ENCODE data around the gene ITGA3.

ITGA3 gene

DNA sequence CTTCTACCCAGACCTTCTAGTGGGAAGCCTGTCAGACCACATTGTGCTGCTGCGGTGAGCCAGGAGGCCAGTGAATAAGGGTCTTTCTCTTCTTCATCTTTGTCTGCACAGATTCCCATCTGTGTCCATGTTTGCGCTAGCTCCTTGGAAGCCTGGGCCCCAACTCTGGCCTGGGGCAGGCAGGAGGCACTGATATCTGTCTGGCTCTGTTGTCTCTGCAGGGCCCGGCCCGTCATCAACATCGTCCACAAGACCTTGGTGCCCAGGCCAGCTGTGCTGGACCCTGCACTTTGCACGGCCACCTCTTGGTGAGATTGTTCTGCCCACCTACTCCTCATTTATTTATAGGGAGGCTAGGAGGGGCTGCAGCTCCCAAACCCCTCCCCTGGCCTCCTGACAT, 18.3 kb downstream of the ITGA3 start:
- no peak for TF ChIP-seq SPI1 (IDR thresholded peaks at IDR 0.05; ENCODE audit: low read depth, low read length)
- no peak for TF ChIP-seq POLR2A (IDR thresholded peaks at IDR 0.05; ENCODE audit: low read depth, low read length)
- TF ChIP-seq PAX5 (IDR thresholded peaks at IDR 0.05; ENCODE audit: insufficient read depth, low read length, severe bottlenecking) = no peak
- no peak for TF ChIP-seq POLR2AphosphoS5 (IDR thresholded peaks at IDR 0.05; ENCODE audit: low read depth, low read length)
- TF ChIP-seq TAF1 (IDR thresholded peaks at IDR 0.05; ENCODE audit: low read depth, low read length) = no peak
- TF ChIP-seq POU2F2 (IDR thresholded peaks at IDR 0.05; ENCODE audit: low read depth, low read length) = no peak
- DNase-seq (ENCODE audit: insufficient read length, low spot score) (no peak), FAIRE-seq (no peak)

DNA sequence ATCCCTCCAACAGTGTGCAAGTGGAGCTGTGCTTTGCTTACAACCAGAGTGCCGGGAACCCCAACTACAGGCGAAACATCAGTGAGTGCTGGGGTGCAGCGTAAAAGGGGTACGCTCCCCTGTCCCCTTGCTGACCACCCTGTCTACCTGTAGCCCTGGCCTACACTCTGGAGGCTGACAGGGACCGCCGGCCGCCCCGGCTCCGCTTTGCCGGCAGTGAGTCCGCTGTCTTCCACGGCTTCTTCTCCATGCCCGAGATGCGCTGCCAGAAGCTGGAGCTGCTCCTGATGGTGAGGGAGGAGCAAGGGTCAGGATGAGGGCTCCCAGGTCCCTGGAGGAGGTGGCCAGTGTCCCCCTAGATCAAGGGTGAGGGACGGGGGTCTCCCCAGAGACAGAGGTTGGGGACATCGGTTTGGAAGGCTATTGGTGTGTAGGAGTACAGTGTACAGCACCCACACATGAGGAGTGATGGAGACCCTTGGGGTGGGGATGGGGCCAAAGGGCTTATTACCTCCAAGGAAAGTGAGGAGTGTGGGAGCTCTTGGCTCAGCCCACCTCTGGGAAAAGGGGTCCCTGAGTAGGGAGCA, 19.6 kb downstream of the ITGA3 start:
- FAIRE-seq (no peak), DNase-seq (ENCODE audit: insufficient read length, low spot score) (no peak)
- no peak for TF ChIP-seq TAF1 (IDR thresholded peaks at IDR 0.05; ENCODE audit: low read depth, low read length)
- no peak for TF ChIP-seq POU2F2 (IDR thresholded peaks at IDR 0.05; ENCODE audit: low read depth, low read length)
- TF ChIP-seq POLR2AphosphoS5 (IDR thresholded peaks at IDR 0.05; ENCODE audit: low read depth, low read length) = no peak
- TF ChIP-seq SPI1 (IDR thresholded peaks at IDR 0.05; ENCODE audit: low read depth, low read length) = no peak

- TF ChIP-seq POLR2A (IDR thresholded peaks at IDR 0.05; ENCODE audit: low read depth, low read length) (no peak), PAX5 (IDR thresholded peaks at IDR 0.05; ENCODE audit: insufficient read depth, low read length, severe bottlenecking) (no peak), TAF1 (IDR thresholded peaks at IDR 0.05; ENCODE audit: low read depth, low read length) (no peak), POU2F2 (IDR thresholded peaks at IDR 0.05; ENCODE audit: low read depth, low read length) (no peak), SPI1 (IDR thresholded peaks at IDR 0.05; ENCODE audit: low read depth, low read length) (no peak), POLR2AphosphoS5 (IDR thresholded peaks at IDR 0.05; ENCODE audit: low read depth, low read length) (no peak)
- FAIRE-seq (no peak), DNase-seq (ENCODE audit: insufficient read length, low spot score) (no peak)
Measured at GRCh38 chr17:50076221-50076590, 20.3 kb downstream of the ITGA3 start.

- FAIRE-seq (no peak), DNase-seq (ENCODE audit: insufficient read length, low spot score) (no peak)
Measured at GRCh38 chr17:50076591-50077235, 20.8 kb downstream of the ITGA3 start.

DNA sequence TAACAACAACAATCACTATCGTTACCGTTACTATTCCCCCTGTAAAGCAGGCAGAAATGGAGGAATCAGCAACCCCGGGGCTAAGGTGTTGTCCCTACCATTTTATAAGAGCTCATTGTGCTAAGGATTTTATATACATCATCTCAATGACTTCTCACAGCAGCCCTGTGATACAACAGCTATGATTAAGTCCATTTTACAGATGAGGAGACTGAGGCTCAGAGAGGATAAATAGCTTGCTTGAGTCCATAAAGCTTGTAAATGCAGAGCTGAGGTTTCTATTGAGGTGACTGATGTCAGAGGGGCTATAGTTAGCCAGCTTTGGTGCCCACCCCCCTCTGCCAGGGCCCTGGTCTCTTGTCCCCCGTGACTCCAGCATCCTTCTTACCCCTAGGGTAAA, 22.5 kb downstream of the ITGA3 start:
- DNase-seq (ENCODE audit: insufficient read length, low spot score) (no peak), FAIRE-seq (no peak)
- TF ChIP-seq TAF1 (IDR thresholded peaks at IDR 0.05; ENCODE audit: low read depth, low read length) (no peak), POU2F2 (IDR thresholded peaks at IDR 0.05; ENCODE audit: low read depth, low read length) (no peak), POLR2A (IDR thresholded peaks at IDR 0.05; ENCODE audit: low read depth, low read length) (no peak), POLR2AphosphoS5 (IDR thresholded peaks at IDR 0.05; ENCODE audit: low read depth, low read length) (no peak), PAX5 (IDR thresholded peaks at IDR 0.05; ENCODE audit: insufficient read depth, low read length, severe bottlenecking) (no peak), SPI1 (IDR thresholded peaks at IDR 0.05; ENCODE audit: low read depth, low read length) (no peak)

More at GRCh38 chr17:50076591-50077235, 20.8 kb downstream of the ITGA3 start:
- no peak for TF ChIP-seq POLR2AphosphoS5 (IDR thresholded peaks at IDR 0.05; ENCODE audit: low read depth, low read length)
- no peak for TF ChIP-seq SPI1 (IDR thresholded peaks at IDR 0.05; ENCODE audit: low read depth, low read length)
- TF ChIP-seq TAF1 (IDR thresholded peaks at IDR 0.05; ENCODE audit: low read depth, low read length) = no peak
- TF ChIP-seq POU2F2 (IDR thresholded peaks at IDR 0.05; ENCODE audit: low read depth, low read length) = no peak
- no peak for TF ChIP-seq POLR2A (IDR thresholded peaks at IDR 0.05; ENCODE audit: low read depth, low read length)
- no peak for TF ChIP-seq PAX5 (IDR thresholded peaks at IDR 0.05; ENCODE audit: insufficient read depth, low read length, severe bottlenecking)

GRCh38 chr17:50079334-50080095, 23.6 kb downstream of the ITGA3 start:
- no peak for FAIRE-seq
- no peak for DNase-seq (ENCODE audit: insufficient read length, low spot score)
- TF ChIP-seq SPI1 (IDR thresholded peaks at IDR 0.05; ENCODE audit: low read depth, low read length) = no peak
- TF ChIP-seq POLR2AphosphoS5 (IDR thresholded peaks at IDR 0.05; ENCODE audit: low read depth, low read length) = no peak
- TF ChIP-seq PAX5 (IDR thresholded peaks at IDR 0.05; ENCODE audit: insufficient read depth, low read length, severe bottlenecking) = no peak
- TF ChIP-seq POLR2A (IDR thresholded peaks at IDR 0.05; ENCODE audit: low read depth, low read length) = no peak
- TF ChIP-seq POU2F2 (IDR thresholded peaks at IDR 0.05; ENCODE audit: low read depth, low read length) = no peak
- no peak for TF ChIP-seq TAF1 (IDR thresholded peaks at IDR 0.05; ENCODE audit: low read depth, low read length)

DNA sequence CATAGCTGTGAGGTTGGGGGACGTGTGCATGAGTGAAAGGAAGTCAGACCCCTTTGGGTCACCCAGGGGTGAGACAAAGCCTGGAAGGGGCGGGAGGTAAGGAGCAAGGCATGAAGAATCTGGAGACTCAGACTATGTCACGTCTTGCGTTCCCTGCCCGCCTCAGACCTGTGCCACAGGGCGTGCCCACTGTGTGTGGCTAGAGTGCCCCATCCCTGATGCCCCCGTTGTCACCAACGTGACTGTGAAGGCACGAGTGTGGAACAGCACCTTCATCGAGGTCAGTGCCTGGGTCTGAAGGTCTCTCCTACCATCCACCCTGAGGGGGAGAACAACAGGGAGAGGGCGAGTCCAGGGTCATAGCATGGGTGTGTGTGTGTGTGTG, 24.2 kb downstream of the ITGA3 start:
- no peak for TF ChIP-seq SPI1 (IDR thresholded peaks at IDR 0.05; ENCODE audit: low read depth, low read length)
- no peak for TF ChIP-seq POLR2A (IDR thresholded peaks at IDR 0.05; ENCODE audit: low read depth, low read length)
- TF ChIP-seq TAF1 (IDR thresholded peaks at IDR 0.05; ENCODE audit: low read depth, low read length) = no peak
- TF ChIP-seq PAX5 (IDR thresholded peaks at IDR 0.05; ENCODE audit: insufficient read depth, low read length, severe bottlenecking) = no peak
- no peak for TF ChIP-seq POU2F2 (IDR thresholded peaks at IDR 0.05; ENCODE audit: low read depth, low read length)
- TF ChIP-seq POLR2AphosphoS5 (IDR thresholded peaks at IDR 0.05; ENCODE audit: low read depth, low read length) = no peak
- FAIRE-seq = no peak
- no peak for DNase-seq (ENCODE audit: insufficient read length, low spot score)

- DNase-seq (ENCODE audit: insufficient read length, low spot score) = no peak
- FAIRE-seq = peak; percentile 81
- TF ChIP-seq POLR2AphosphoS5 (IDR thresholded peaks at IDR 0.05; ENCODE audit: low read depth, low read length) (no peak), PAX5 (IDR thresholded peaks at IDR 0.05; ENCODE audit: insufficient read depth, low read length, severe bottlenecking) (no peak), POLR2A (IDR thresholded peaks at IDR 0.05; ENCODE audit: low read depth, low read length) (no peak), POU2F2 (IDR thresholded peaks at IDR 0.05; ENCODE audit: low read depth, low read length) (no peak), TAF1 (IDR thresholded peaks at IDR 0.05; ENCODE audit: low read depth, low read length) (no peak), SPI1 (IDR thresholded peaks at IDR 0.05; ENCODE audit: low read depth, low read length) (no peak)
Measured at GRCh38 chr17:50080827-50081226, 24.9 kb downstream of the ITGA3 start.

- FAIRE-seq = no peak
Measured at GRCh38 chr17:50081757-50082156, 25.8 kb downstream of the ITGA3 start.

More at GRCh38 chr17:50081757-50082156, 25.8 kb downstream of the ITGA3 start:
- TF ChIP-seq POLR2A (IDR thresholded peaks at IDR 0.05; ENCODE audit: low read depth, low read length) (no peak), POU2F2 (IDR thresholded peaks at IDR 0.05; ENCODE audit: low read depth, low read length) (no peak), TAF1 (IDR thresholded peaks at IDR 0.05; ENCODE audit: low read depth, low read length) (no peak), SPI1 (IDR thresholded peaks at IDR 0.05; ENCODE audit: low read depth, low read length) (no peak), POLR2AphosphoS5 (IDR thresholded peaks at IDR 0.05; ENCODE audit: low read depth, low read length) (no peak), PAX5 (IDR thresholded peaks at IDR 0.05; ENCODE audit: insufficient read depth, low read length, severe bottlenecking) (no peak)
- no peak for DNase-seq (ENCODE audit: insufficient read length, low spot score)

Measured in GM12891 (cell line).